ENCODE results near the gene GFY. TPM values are rescaled to one million over a fixed set of nuclear protein-coding genes. Genes with fewer than 3 reads are reported as not detected.

GFY gene
- total RNA-seq, 1 donor from 2014 or later = not detected

GRCh38 chr19:49427855-49428546 is 2.8 kb downstream of the GFY start:
- no peak for DNase-seq (ENCODE audit: extremely low read depth, low read depth, low spot score)

- DNase-seq (ENCODE audit: extremely low read depth, low read depth, low spot score) = no peak
These were observed 3.6 kb downstream of the GFY start for GRCh38 chr19:49428547-49429451.

GRCh38 chr19:49430172-49430677 is 5.0 kb downstream of the GFY start:
- no peak for DNase-seq (ENCODE audit: extremely low read depth, low read depth, low spot score)

- DNase-seq (ENCODE audit: extremely low read depth, low read depth, low spot score) = no peak
These were observed 5.6 kb downstream of the GFY start for GRCh38 chr19:49430678-49431329.

- no peak for DNase-seq (ENCODE audit: extremely low read depth, low read depth, low spot score)
These were observed 6.2 kb downstream of the GFY start for GRCh38 chr19:49431330-49431749.

- no peak for DNase-seq (ENCODE audit: extremely low read depth, low read depth, low spot score)
These were observed 7.2 kb downstream of the GFY start for GRCh38 chr19:49432141-49433073.

GRCh38 chr19:49433240-49433901 is 8.2 kb downstream of the GFY start:
- no peak for DNase-seq (ENCODE audit: extremely low read depth, low read depth, low spot score)

GRCh38 chr19:49434907-49435583 is 9.9 kb downstream of the GFY start:
- DNase-seq (ENCODE audit: extremely low read depth, low read depth, low spot score) = no peak

GRCh38 chr19:49435670-49436069 is 10.5 kb downstream of the GFY start:
- DNase-seq (ENCODE audit: extremely low read depth, low read depth, low spot score) = no peak

GRCh38 chr19:49436381-49437017 is 11.3 kb downstream of the GFY start:
- no peak for DNase-seq (ENCODE audit: extremely low read depth, low read depth, low spot score)

- no peak for DNase-seq (ENCODE audit: extremely low read depth, low read depth, low spot score)
These were observed 12.0 kb downstream of the GFY start for GRCh38 chr19:49437231-49437630.

GRCh38 chr19:49438261-49438660 is 13.1 kb downstream of the GFY start:
- no peak for DNase-seq (ENCODE audit: extremely low read depth, low read depth, low spot score)

- DNase-seq (ENCODE audit: extremely low read depth, low read depth, low spot score) = no peak
These were observed 14.6 kb downstream of the GFY start for GRCh38 chr19:49439836-49440235.

GRCh38 chr19:49440439-49441209 is 15.4 kb downstream of the GFY start:
- no peak for DNase-seq (ENCODE audit: extremely low read depth, low read depth, low spot score)

GRCh38 chr19:49441210-49441959 is 16.2 kb downstream of the GFY start, which contains the start of gene SLC17A7:
Gene SLC17A7 (minus strand): TSS chr19:49441527. CDS start chr19:49441379, 148 bp downstream.
- no peak for DNase-seq (ENCODE audit: extremely low read depth, low read depth, low spot score)

- DNase-seq (ENCODE audit: extremely low read depth, low read depth, low spot score) = no peak
These were observed 16.8 kb downstream of the GFY start for GRCh38 chr19:49441960-49442350.

- no peak for DNase-seq (ENCODE audit: extremely low read depth, low read depth, low spot score)
These were observed 17.2 kb downstream of the GFY start for GRCh38 chr19:49442354-49442753.

Data from glomerular endothelial cell (primary cell).